H9 (cell line): ENCODE data around the gene UBE2E1. TPM values are rescaled to one million over a fixed set of nuclear protein-coding genes. Genes with fewer than 3 reads are reported as not detected.

ENCODE experiments used
- DNase-seq: peaks from one replicate; pipeline ENCODE4 v3.0.0-alpha.2; 2017
- H2AFZ ChIP-seq: one replicate; pipeline ENCODE4 v1.6.1; 2013; ENCODE audit warnings: mild to moderate bottlenecking, low read length, control low read depth, moderate library complexity
- H2AK5ac ChIP-seq: 2 replicates; pipeline ENCODE4 v1.6.1; 2013; ENCODE audit warnings: low read length, control low read depth, mixed read lengths; ENCODE audit not compliant: insufficient read length
- H2BK120ac ChIP-seq: one replicate; pipeline ENCODE4 v1.6.1; 2013; ENCODE audit warnings: low read depth, mild to moderate bottlenecking, low read length, control low read depth, inconsistent platforms; ENCODE audit not compliant: poor library complexity, severe bottlenecking
- H2BK12ac ChIP-seq: 2 replicates; pipeline ENCODE4 v1.6.1; 2013; ENCODE audit warnings: low read length, control low read depth, mixed read lengths, low read depth; ENCODE audit not compliant: insufficient read length
- H2BK15ac ChIP-seq: 2 replicates; pipeline ENCODE4 v1.6.1; 2013; ENCODE audit warnings: low read depth, low read length, control low read depth
- H2BK20ac ChIP-seq: one replicate; pipeline ENCODE4 v1.6.1; 2013; ENCODE audit warnings: low read depth, mild to moderate bottlenecking, low read length, control low read depth, inconsistent platforms; ENCODE audit not compliant: poor library complexity, severe bottlenecking
- H2BK5ac ChIP-seq: 2 replicates; pipeline ENCODE4 v1.6.1; 2013; ENCODE audit warnings: low read length, control low read depth, mixed read lengths; ENCODE audit not compliant: insufficient read length
- H3K14ac ChIP-seq: 2 replicates; pipeline ENCODE4 v1.6.1; 2013; ENCODE audit warnings: low read length, control low read depth; ENCODE audit not compliant: insufficient read depth
- H3K18ac ChIP-seq: 2 replicates; pipeline ENCODE4 v1.6.1; 2013; ENCODE audit warnings: low read depth, mild to moderate bottlenecking, mixed read lengths, low read length, control low read depth; ENCODE audit not compliant: insufficient read length
- H3K23ac ChIP-seq: 2 replicates; pipeline ENCODE4 v1.6.1; 2013; ENCODE audit warnings: low read length, control low read depth, mixed read lengths, low read depth; ENCODE audit not compliant: insufficient read length
- H3K23me2 ChIP-seq: 2 replicates; pipeline ENCODE4 v1.6.1; 2013; ENCODE audit warnings: low read depth, mild to moderate bottlenecking, mixed read lengths, low read length, control low read depth; ENCODE audit not compliant: insufficient read length, poor library complexity, severe bottlenecking
- H3K27ac ChIP-seq: 2 replicates; pipeline ENCODE4 v1.5.1; 2013; ENCODE audit warnings: low read length, control low read depth, mixed read lengths, low read depth; ENCODE audit not compliant: insufficient read length
- H3K27me3 ChIP-seq: 2 replicates; pipeline ENCODE4 v1.6.1; 2013; ENCODE audit warnings: low read length, control low read depth, inconsistent platforms; ENCODE audit not compliant: insufficient read depth
- H3K4ac ChIP-seq: 2 replicates; pipeline ENCODE4 v1.6.1; 2013; ENCODE audit warnings: low read depth, mild to moderate bottlenecking, control low read depth, inconsistent platforms, low read length, moderate library complexity
- H3K4me1 ChIP-seq: 2 replicates; pipeline ENCODE4 v1.6.1; 2013; ENCODE audit warnings: low read length, control low read depth, inconsistent platforms; ENCODE audit not compliant: insufficient read depth
- H3K4me2 ChIP-seq: 2 replicates; pipeline ENCODE4 v1.6.1; 2013; ENCODE audit warnings: low read length, control low read depth, mixed read lengths; ENCODE audit not compliant: insufficient read length, insufficient read depth
- H3K56ac ChIP-seq: 2 replicates; pipeline ENCODE4 v1.6.1; 2013; ENCODE audit warnings: low read depth, mild to moderate bottlenecking, mixed read lengths, low read length, control low read depth; ENCODE audit not compliant: insufficient read length
- H3K79me1 ChIP-seq: 2 replicates; pipeline ENCODE4 v1.6.1; 2013; ENCODE audit warnings: low read depth, mild to moderate bottlenecking, moderate library complexity, low read length, control low read depth, inconsistent platforms; ENCODE audit not compliant: insufficient read depth, poor library complexity, severe bottlenecking
- H3K79me2 ChIP-seq: 2 replicates; pipeline ENCODE4 v1.6.1; 2013; ENCODE audit warnings: low read length, control low read depth, inconsistent platforms; ENCODE audit not compliant: insufficient read depth
- H3K9ac ChIP-seq: 2 replicates; pipeline ENCODE4 v1.6.1; 2013; ENCODE audit warnings: low read length, control low read depth, mixed read lengths; ENCODE audit not compliant: insufficient read length; ENCODE audit errors: extremely low read depth
- H3K9me3 ChIP-seq: one replicate; pipeline ENCODE4 v1.6.1; 2013; ENCODE audit warnings: low read depth, low read length, inconsistent platforms; ENCODE audit not compliant: control insufficient read depth
- H3T11ph ChIP-seq: one replicate; pipeline ENCODE4 v1.6.1; 2013; ENCODE audit warnings: mild to moderate bottlenecking, low read length, control low read depth, inconsistent platforms
- H4K20me1 ChIP-seq: one replicate; pipeline ENCODE4 v1.6.1; 2013; ENCODE audit not compliant: control insufficient read depth, insufficient read length, insufficient read depth
- H4K5ac ChIP-seq: 2 replicates; pipeline ENCODE4 v1.6.1; 2013; ENCODE audit warnings: low read depth, mild to moderate bottlenecking, mixed read lengths, low read length, control low read depth; ENCODE audit not compliant: insufficient read length
- H4K8ac ChIP-seq: replicated peaks from 2 replicates; pipeline ENCODE4 v1.6.1; 2013; ENCODE audit warnings: low read length, control low read depth, mixed read lengths, low read depth; ENCODE audit not compliant: insufficient read length
- H4K91ac ChIP-seq: 2 replicates; pipeline ENCODE4 v1.6.1; 2013; ENCODE audit warnings: low read depth, mild to moderate bottlenecking, moderate library complexity, mixed read lengths, low read length, control low read depth; ENCODE audit not compliant: insufficient read length
- H3K27ac Mint-ChIP-seq, 3 experiments: 2 replicates in 2 of 3; 3 replicates in 1 of 3; pipeline ENCODE4 v1.8.0; 2020 to 2021; ENCODE audit warnings: mixed read lengths in 3 of 3, mild to moderate bottlenecking in 1 of 3, moderate library complexity in 1 of 3
- H3K27me3 Mint-ChIP-seq: 2 replicates; pipeline ENCODE4 v1.8.0; 2021; ENCODE audit warnings: low read depth, mild to moderate bottlenecking, moderate library complexity, mixed read lengths
- H3K36me3 Mint-ChIP-seq, 3 experiments: 2 replicates in 2 of 3; 3 replicates in 1 of 3; pipeline ENCODE4 v1.8.0; 2020 to 2021; ENCODE audit warnings: low read depth in 3 of 3, mixed read lengths in 3 of 3; ENCODE audit not compliant: insufficient read depth in 1 of 3
- H3K4me1 Mint-ChIP-seq, 2 experiments: 2 replicates each; pipeline ENCODE4 v1.8.0; 2020; ENCODE audit warnings: mixed read lengths in 2 of 2
- H3K4me3 Mint-ChIP-seq, 2 experiments: 2 replicates in 1 of 2; 3 replicates in 1 of 2; pipeline ENCODE4 v1.8.0; 2020 to 2021; ENCODE audit warnings: mild to moderate bottlenecking in 2 of 2, mixed read lengths in 2 of 2, moderate library complexity in 1 of 2
- H3K9me3 Mint-ChIP-seq, 2 experiments: 2 replicates in 1 of 2; 3 replicates in 1 of 2; pipeline ENCODE4 v1.8.0; 2020; ENCODE audit warnings: mild to moderate bottlenecking in 2 of 2, mixed read lengths in 2 of 2, moderate library complexity in 1 of 2
- CTCF ChIP-seq: fragments of 200-600 bp; sonication (generic); conservative IDR thresholded peaks from 3 replicates; pipeline ENCODE4 v1.8.0; 2021; ENCODE audit warnings: antibody characterized with exemption, mild to moderate bottlenecking
- total RNA-seq: library from RNA; stranded (reverse); gene quantifications from 2 replicates; pipeline ENCODE4 v1.2.1, GENCODE V29; 2021

Gene UBE2E1
- total RNA-seq, 1 experiment from 2014 or later, result 142 TPM

GRCh38 chr3:23938688-23939087 lies 132.9 kb downstream of the UBE2E1 start:
- H3K27ac Mint-ChIP-seq, result peak overlapping the region in 2 of 3 experiments; percentile 17 to 53; a peak in 2 of 7 replicates
- peaks cover 7% of the 10 kb centered on the region in 2 experiments for H3K4me1 Mint-ChIP-seq
- Histone ChIP-seq H3T11ph (no peak overlapping the region), H4K91ac (no peak overlapping the region), H3K14ac (no peak overlapping the region), H3K9ac (no peak overlapping the region), H3K27ac (no peak overlapping the region), H2AFZ (no peak overlapping the region), H3K79me2 (no peaks in the 10 kb centered on the region), H3K27me3 (no peaks in the 10 kb centered on the region), H3K56ac (no peak overlapping the region), H2AK5ac (no peak overlapping the region), H2BK5ac (no peak overlapping the region), H2BK12ac (no peak overlapping the region), H3K23ac (no peak overlapping the region), H2BK15ac (no peak overlapping the region), H3K4me1 (peaks cover 2% of the 10 kb centered on the region; the same call in 1 of the 2 replicates), H2BK20ac (no peak overlapping the region), H2BK120ac (no peak overlapping the region), H4K8ac (no peak overlapping the region), H3K4ac (no peak overlapping the region), H4K20me1 (no peaks in the 10 kb centered on the region), H3K23me2 (no peaks in the 10 kb centered on the region), H4K5ac (no peak overlapping the region), H3K4me2 (no peak overlapping the region), H3K18ac (no peak overlapping the region), H3K9me3 (no peaks in the 10 kb centered on the region), H3K79me1 (no peaks in the 10 kb centered on the region)
- no peak overlapping the region for H3K4me3 Mint-ChIP-seq
- no peak for TF ChIP-seq CTCF
- no peaks in the 10 kb centered on the region for H3K9me3 Mint-ChIP-seq
- peaks cover 21% of the 10 kb centered on the region for H3K27me3 Mint-ChIP-seq
- H3K36me3 Mint-ChIP-seq, result no peaks in the 10 kb centered on the region
- DNase-seq, result no peak
